Measurements from ENCODE around the gene MPHOSPH9. TPM values are rescaled to one million over a fixed set of nuclear protein-coding genes. Genes with fewer than 3 reads are reported as not detected.

MPHOSPH9 gene
- total RNA-seq, 2 experiments from 2014 or later = 88.3 to 136 TPM

DNA sequence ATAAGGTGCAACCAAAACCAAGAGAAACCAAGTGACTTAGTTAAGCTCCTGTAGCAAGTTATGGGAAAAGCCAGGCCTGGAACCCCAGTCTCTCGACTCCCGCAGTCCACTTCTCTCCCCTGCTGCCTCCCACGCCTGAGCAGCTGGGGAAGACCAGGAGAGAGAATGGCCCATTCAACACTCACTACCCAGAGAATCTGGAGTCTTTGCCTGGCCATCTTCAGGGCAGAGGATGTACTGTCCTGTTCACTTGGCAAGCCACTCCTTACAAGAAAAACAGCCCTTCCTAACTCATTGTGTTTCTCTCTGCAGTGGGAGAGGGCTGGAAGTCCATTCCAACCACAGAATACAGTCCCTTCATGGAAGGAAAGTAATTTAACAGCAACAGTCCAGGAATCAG is 83.9 kb downstream of the MPHOSPH9 start:
- Histone ChIP-seq H3K4me2 (ENCODE audit: low read length) (peak overlapping the region; percentile 43; the same call in 1 of the 2 replicates), H3K79me2 (ENCODE audit: insufficient read depth, low read depth, low read length) (no peaks in the 10 kb centered on the region), H3K4me3 (ENCODE audit: low read depth, low read length, poor library complexity, severe bottlenecking) (no peak overlapping the region), H3K36me3 (ENCODE audit: insufficient read depth, low read length) (peaks cover 8% of the 10 kb centered on the region; the same call in 1 of the 2 replicates), H2AFZ (ENCODE audit: low read length) (no peak overlapping the region), H3K27ac (ENCODE audit: low read depth, low read length, poor library complexity, severe bottlenecking) (no peak overlapping the region), H3K9me3 (ENCODE audit: low read length) (no peaks in the 10 kb centered on the region), H3K4me1 (ENCODE audit: insufficient read depth, low read length, poor library complexity, severe bottlenecking) (no peaks in the 10 kb centered on the region), H4K20me1 (ENCODE audit: insufficient read depth, low read length) (no peaks in the 10 kb centered on the region), H3K9me2 (ENCODE audit: insufficient read depth, low read length) (no peaks in the 10 kb centered on the region)
- DNase-seq (ENCODE audit: low spot score) = no peak
- no peak for TF ChIP-seq EZH2phosphoT487 (IDR thresholded peaks at IDR 0.05; ENCODE audit: borderline replicate concordance, low read depth, low read length)
- TF ChIP-seq, protein P1, sequence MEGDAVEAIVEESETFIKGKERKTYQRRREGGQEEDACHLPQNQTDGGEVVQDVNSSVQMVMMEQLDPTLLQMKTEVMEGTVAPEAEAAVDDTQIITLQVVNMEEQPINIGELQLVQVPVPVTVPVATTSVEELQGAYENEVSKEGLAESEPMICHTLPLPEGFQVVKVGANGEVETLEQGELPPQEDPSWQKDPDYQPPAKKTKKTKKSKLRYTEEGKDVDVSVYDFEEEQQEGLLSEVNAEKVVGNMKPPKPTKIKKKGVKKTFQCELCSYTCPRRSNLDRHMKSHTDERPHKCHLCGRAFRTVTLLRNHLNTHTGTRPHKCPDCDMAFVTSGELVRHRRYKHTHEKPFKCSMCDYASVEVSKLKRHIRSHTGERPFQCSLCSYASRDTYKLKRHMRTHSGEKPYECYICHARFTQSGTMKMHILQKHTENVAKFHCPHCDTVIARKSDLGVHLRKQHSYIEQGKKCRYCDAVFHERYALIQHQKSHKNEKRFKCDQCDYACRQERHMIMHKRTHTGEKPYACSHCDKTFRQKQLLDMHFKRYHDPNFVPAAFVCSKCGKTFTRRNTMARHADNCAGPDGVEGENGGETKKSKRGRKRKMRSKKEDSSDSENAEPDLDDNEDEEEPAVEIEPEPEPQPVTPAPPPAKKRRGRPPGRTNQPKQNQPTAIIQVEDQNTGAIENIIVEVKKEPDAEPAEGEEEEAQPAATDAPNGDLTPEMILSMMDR (conservative IDR thresholded peaks at IDR 0.05; ENCODE audit: low read length) = no peak
- no TSS peak for BruUV-seq (replicated peaks)
- intact Hi-C loops (cut with micrococcal nuclease; ENCODE audit: unreplicated experiment) = no loop called here
- ChIA-PET CTCF (ENCODE audit: unreplicated experiment) (no interaction called here), POLR2A (interaction anchor here (0.7 kb wide), 1 partner anchor 1633 kb away, joined by 3 read pairs; no protein-coding TSS in a partner anchor)

DNA sequence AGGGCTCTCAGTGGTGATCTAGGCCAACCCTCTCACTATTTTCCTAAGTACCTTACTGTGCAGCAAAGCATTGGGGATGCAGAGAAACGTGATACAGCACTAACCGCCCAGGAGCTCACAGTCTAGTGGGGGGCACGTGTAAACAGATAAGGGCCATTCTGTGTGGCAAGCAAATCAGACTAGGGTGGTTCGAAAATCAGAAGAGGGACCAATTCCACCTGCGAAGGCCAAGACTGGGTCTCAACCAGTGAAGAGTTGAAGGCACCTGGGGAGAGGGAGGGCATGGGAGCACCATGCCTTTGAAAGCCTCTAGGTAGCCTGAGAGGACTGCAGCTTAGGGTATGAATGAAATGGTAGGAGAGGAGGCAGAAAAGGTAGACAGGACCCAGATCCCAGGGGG is 84.3 kb downstream of the MPHOSPH9 start:
- no peaks in the 10 kb centered on the region for H3K79me2 ChIP-seq (ENCODE audit: insufficient read depth, low read depth, low read length)

DNA sequence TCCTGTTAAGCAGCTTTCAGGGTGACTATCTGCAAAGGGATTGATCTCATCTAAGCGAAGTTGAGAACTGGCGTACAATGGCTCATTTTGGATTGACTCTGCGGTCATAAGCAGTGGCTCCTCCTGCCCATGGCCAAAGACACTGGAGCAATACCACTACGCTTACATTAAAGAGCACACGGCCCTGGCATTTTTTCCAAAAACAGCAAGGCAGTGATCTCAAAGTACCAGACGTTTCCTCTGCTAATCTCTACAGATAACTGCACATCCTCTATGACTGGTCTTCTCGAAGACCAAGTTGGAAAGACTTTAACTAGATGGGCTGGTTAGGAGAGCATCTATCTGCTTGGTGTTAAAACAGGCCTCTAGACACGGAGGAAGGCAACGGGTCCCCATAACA is 84.7 kb downstream of the MPHOSPH9 start:
- no peaks in the 10 kb centered on the region for H3K4me1 ChIP-seq (ENCODE audit: insufficient read depth, low read length, poor library complexity, severe bottlenecking)
- intact Hi-C loops (cut with micrococcal nuclease; ENCODE audit: unreplicated experiment) = no loop called here
- H3K9me3 ChIP-seq (ENCODE audit: low read length) = no peaks in the 10 kb centered on the region
- no peak overlapping the region for H3K27ac ChIP-seq (ENCODE audit: low read depth, low read length, poor library complexity, severe bottlenecking)
- no peaks in the 10 kb centered on the region for H4K20me1 ChIP-seq (ENCODE audit: insufficient read depth, low read length)
- TF ChIP-seq EZH2phosphoT487 (IDR thresholded peaks at IDR 0.05; ENCODE audit: borderline replicate concordance, low read depth, low read length) = no peak
- TF ChIP-seq, protein P1 (conservative IDR thresholded peaks at IDR 0.05; ENCODE audit: low read length) = no peak
- DNase-seq (ENCODE audit: low spot score) = no peak
- BruUV-seq (replicated peaks) = no TSS peak
- peak overlapping the region; percentile 43; the same call in 1 of the 2 replicates for H3K4me2 ChIP-seq (ENCODE audit: low read length)
- H3K79me2 ChIP-seq (ENCODE audit: insufficient read depth, low read depth, low read length) = no peaks in the 10 kb centered on the region
- H3K36me3 ChIP-seq (ENCODE audit: insufficient read depth, low read length) = no peaks in the 10 kb centered on the region
- POLR2A ChIA-PET = no interaction called here
- no peaks in the 10 kb centered on the region for H3K9me2 ChIP-seq (ENCODE audit: insufficient read depth, low read length)
- CTCF ChIA-PET (ENCODE audit: unreplicated experiment) = no interaction called here
- no peak overlapping the region for H2AFZ ChIP-seq (ENCODE audit: low read length)
- H3K4me3 ChIP-seq (ENCODE audit: low read depth, low read length, poor library complexity, severe bottlenecking) = no peak overlapping the region

More for the DNA sequence above, 84.3 kb downstream of the MPHOSPH9 start:
- Histone ChIP-seq H3K4me2 (ENCODE audit: low read length) (peak overlapping the region; percentile 43; the same call in 1 of the 2 replicates), H3K4me3 (ENCODE audit: low read depth, low read length, poor library complexity, severe bottlenecking) (no peak overlapping the region), H3K9me3 (ENCODE audit: low read length) (no peaks in the 10 kb centered on the region), H3K4me1 (ENCODE audit: insufficient read depth, low read length, poor library complexity, severe bottlenecking) (no peaks in the 10 kb centered on the region), H4K20me1 (ENCODE audit: insufficient read depth, low read length) (no peaks in the 10 kb centered on the region), H3K36me3 (ENCODE audit: insufficient read depth, low read length) (peaks cover 3% of the 10 kb centered on the region; the same call in 1 of the 2 replicates), H3K9me2 (ENCODE audit: insufficient read depth, low read length) (no peaks in the 10 kb centered on the region), H3K27ac (ENCODE audit: low read depth, low read length, poor library complexity, severe bottlenecking) (no peak overlapping the region), H2AFZ (ENCODE audit: low read length) (no peak overlapping the region)
- intact Hi-C loops (cut with micrococcal nuclease; ENCODE audit: unreplicated experiment) = no loop called here
- no TSS peak for BruUV-seq (replicated peaks)
- ChIA-PET POLR2A (no interaction called here), CTCF (ENCODE audit: unreplicated experiment) (no interaction called here)
- DNase-seq (ENCODE audit: low spot score) = no peak
- no peak for TF ChIP-seq EZH2phosphoT487 (IDR thresholded peaks at IDR 0.05; ENCODE audit: borderline replicate concordance, low read depth, low read length)
- TF ChIP-seq, protein P1 (conservative IDR thresholded peaks at IDR 0.05; ENCODE audit: low read length) = no peak
